G401.6 (cell line): Measurements from ENCODE around the gene SPATA21.

Source experiments
- FAIRE-seq: peaks from 2 replicates; lab custom pipeline; 2012; peaks lifted over from hg19 to GRCh38; lab: Jason Lieb, UNC

Gene SPATA21

DNA sequence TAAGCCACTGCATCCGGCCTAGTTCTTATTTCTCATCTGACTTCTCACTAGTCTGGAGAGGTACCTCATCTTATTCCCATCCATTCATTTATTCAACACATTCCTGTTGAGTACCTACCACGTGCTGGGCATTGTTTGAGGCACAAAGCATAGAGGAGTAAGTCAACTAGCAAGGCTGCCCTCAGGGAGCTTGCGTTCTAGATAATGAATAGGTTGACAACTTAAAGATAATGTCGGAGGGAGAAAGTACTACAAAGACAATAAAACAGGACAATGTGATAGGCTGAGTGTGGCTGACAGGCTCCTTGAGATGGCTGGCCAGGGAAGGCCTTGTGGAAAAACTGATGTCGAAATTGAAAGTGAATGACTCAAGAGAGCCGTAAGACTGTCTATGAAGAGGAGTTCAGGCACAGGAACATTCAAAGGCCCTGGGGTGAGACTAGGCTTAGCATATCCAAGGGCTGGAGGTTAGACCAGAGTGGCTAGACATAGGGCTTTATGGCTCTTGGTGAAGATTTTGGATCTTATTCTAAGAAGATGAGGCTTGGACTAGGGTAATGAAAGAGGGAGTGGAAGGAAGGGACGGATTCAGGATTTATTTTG lies 18.3 kb downstream of the SPATA21 start:
- FAIRE-seq, result no peak

- no peak for FAIRE-seq
Measured at GRCh38 chr1:16413191-16413590, 24.0 kb downstream of the SPATA21 start.

- no peak for FAIRE-seq
Measured at GRCh38 chr1:16410803-16411202, 26.4 kb downstream of the SPATA21 start.

GRCh38 chr1:16409536-16410152 lies 27.6 kb downstream of the SPATA21 start:
- no peak for FAIRE-seq

- FAIRE-seq, result no peak
Measured at GRCh38 chr1:16406868-16407267, 30.4 kb downstream of the SPATA21 start.

DNA sequence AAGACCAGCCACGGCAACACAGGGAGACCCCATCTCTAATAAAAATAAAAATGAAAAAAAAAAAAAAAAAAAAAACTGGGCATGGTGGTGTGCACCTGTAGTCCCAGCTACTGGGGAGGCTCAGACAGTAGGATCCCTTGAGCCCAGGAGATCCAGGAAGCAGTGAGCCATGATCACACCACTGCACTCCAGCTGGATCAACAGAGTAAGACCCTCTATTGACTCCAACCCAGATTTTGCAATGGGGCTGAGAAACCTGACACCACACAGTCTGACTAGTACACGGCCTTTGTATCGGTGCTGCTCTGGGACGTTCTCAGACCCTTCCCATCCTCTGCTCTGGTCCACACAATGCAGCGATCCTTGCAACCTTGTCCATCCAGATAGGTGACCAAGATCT lies 31.8 kb downstream of the SPATA21 start:
- FAIRE-seq, result no peak

DNA sequence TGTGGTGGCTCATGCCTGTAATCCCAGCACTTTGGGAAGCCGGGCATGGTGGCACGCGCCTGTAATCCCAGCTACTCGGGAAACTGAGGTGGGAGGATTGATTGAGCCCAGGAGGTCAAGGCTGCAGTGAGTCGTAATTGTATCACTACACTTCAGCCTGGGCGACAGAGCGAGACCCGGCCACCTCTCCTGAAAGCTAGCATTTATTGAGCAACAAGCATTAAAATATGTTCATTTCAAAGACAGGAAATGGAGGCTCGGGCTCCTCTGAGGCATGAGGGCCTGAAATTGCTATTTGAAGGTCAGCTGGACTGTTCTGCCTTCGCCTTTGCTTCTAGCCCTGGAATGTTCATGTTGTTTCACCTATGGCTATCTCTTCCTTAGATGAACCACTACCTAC lies 34.5 kb downstream of the SPATA21 start:
- no peak for FAIRE-seq

- FAIRE-seq, result no peak
Measured at GRCh38 chr1:16398371-16398953, 38.8 kb downstream of the SPATA21 start.

DNA sequence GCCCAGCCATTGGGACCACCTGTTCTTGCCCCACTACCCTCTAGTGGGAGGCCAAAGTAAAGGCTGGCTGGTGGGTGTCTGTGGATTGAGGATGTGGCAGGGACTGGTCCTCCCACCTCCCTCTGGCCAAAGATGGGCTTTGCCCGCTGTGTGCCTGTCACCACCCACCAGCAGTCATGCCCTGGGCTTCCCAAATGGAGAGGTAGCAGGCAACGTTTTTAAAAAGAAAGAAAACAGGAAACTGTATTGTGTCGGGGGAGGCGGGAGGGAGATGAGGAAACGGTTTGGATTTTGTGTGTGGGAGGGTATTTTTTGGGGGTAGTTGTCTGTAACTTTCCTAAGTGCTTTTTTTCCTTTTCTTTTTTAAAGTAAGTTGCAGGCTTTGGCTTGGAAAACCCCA lies 40.1 kb downstream of the SPATA21 start:
- no peak for FAIRE-seq

DNA sequence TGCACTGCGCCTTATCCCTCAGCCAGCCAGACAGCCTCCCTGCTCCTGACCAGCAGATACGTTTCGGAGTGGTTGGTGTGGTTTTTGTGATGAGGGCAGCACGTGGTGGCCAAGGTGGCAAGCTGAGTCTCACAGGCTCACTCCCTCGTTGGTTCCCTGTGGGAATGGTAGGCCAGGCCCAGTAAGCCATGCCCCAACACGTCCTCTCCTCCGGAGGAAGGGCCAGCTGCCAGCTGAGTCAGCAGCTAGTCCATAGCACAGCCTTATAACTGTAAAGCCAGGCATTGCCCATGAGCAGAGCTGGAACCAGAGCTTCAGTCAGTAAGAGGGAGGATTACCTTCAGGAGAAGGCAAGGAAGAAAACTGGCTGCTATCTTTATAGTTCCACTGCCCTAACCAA lies 40.6 kb downstream of the SPATA21 start:
- no peak for FAIRE-seq

DNA sequence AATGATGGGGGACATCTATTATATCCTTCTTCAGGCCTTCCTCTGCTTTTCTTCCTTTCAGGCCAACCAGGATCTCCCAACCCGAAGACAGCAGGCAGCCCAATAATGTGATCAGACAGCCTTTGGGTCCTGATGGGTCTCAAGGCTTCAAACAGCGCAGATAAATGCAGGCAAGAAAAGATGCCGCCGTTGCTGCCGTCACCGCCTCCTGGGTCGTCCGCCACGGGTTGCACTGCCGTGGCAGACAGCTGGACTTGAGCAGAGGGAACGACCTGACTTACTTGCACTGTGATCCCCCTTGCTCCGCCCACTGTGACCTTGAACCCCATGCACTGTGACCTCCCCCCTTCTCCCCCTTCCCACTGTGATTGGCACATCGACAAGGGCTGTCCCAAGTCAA lies 42.2 kb downstream of the SPATA21 start:
- FAIRE-seq, result no peak

- FAIRE-seq, result no peak
Measured at GRCh38 chr1:16393570-16394521, 43.4 kb downstream of the SPATA21 start.

GRCh38 chr1:16392740-16393569 lies 44.3 kb downstream of the SPATA21 start:
- no peak for FAIRE-seq

GRCh38 chr1:16391411-16391810 lies 45.8 kb downstream of the SPATA21 start:
- no peak for FAIRE-seq

GRCh38 chr1:16387201-16388188 lies 49.7 kb downstream of the SPATA21 start:
- FAIRE-seq, result no peak

GRCh38 chr1:16386454-16387113 lies 50.6 kb downstream of the SPATA21 start:
- no peak for FAIRE-seq

GRCh38 chr1:16385659-16386453 lies 51.4 kb downstream of the SPATA21 start:
- no peak for FAIRE-seq

DNA sequence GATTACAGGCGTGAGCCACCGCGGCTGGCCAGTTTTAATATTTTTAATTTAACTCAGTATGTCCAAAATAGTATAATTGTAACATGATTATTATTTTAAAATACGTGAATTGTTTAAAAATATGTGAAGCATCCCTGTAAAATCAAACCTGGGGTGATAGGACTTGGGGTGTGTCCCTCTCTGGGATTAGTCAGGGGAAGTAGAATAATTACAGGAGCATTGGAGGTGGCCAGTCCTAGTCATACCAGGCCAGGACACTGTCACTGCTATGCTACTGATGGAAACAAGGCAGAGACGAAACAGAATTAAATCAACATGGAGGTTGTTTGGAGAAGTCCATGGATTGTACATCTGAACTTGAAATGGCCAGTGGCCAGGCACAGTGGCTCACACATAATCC lies 53.3 kb downstream of the SPATA21 start:
- FAIRE-seq, result no peak

GRCh38 chr1:16380868-16381267 lies 56.4 kb downstream of the SPATA21 start:
- FAIRE-seq, result no peak
